A549 treated with AZD9567 at 1 μM for 4 hours (cell line): ENCODE measurements around the gene ALKBH8. TPM values are rescaled to one million over a fixed set of nuclear protein-coding genes. Genes with fewer than 3 reads are reported as not detected.

ENCODE experiments used
- total RNA-seq: library from RNA; stranded (reverse); fragments of 200-300 nt; extraction: Qiagen RNA extraction; gene quantifications from 5 replicates; pipeline ENCODE4 v1.2.3, GENCODE V29; 2022; ENCODE audit not compliant: insufficient read depth

The ALKBH8 gene, protein sequence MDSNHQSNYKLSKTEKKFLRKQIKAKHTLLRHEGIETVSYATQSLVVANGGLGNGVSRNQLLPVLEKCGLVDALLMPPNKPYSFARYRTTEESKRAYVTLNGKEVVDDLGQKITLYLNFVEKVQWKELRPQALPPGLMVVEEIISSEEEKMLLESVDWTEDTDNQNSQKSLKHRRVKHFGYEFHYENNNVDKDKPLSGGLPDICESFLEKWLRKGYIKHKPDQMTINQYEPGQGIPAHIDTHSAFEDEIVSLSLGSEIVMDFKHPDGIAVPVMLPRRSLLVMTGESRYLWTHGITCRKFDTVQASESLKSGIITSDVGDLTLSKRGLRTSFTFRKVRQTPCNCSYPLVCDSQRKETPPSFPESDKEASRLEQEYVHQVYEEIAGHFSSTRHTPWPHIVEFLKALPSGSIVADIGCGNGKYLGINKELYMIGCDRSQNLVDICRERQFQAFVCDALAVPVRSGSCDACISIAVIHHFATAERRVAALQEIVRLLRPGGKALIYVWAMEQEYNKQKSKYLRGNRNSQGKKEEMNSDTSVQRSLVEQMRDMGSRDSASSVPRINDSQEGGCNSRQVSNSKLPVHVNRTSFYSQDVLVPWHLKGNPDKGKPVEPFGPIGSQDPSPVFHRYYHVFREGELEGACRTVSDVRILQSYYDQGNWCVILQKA
- 5.4 to 14.5 TPM (median 6.2 TPM) in 5 replicates for total RNA-seq

DNA sequence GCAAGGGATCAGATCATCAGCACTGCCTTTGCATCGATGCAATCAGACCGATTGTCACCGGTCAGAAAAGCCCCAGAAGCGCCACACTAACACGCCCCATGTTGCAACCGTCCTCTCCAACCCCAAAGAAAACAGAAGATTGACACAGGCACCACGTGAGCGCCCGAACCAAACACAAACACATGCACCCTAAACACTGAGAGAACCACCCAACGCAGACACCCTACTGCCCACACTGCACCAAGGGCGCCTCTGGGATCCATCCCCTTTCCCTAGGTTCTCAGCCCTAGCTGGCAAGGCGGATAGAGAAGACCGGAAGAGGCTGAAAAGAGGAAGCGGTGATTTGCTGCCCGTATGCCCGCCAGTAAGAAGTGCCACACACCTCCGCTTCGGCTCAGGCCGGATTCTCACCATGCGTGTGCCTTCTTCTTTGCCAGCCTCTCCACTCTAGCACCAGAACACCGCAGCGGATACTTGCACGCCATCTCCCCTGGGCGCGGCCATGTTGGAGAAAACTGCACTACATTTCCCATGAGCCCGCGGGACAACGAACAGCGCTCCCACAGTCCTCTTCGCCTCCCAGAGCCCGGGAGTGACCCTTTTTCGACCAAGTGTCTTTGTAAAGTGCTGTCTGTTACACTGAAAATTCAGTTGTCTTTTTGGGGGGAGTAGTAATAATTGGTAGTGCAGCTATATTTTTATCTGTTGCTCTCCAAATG, at the start of gene ALKBH8:
Gene ALKBH8, minus strand, starts transcription at position 517 of the 719 bp plus-strand sequence. CDS start 4,842 bp downstream, outside the sequence.

GRCh38 chr11:107590460-107591377, 25.2 kb upstream of the ALKBH8 start, which contains the start of gene ELMOD1:
Gene ELMOD1 (plus strand): TSS chr11:107591147. CDS start chr11:107618190, 27,043 bp downstream.

GRCh38 chr11:107457558-107458271, 107.8 kb downstream of the ALKBH8 start, which contains the start of gene CWF19L2:
Gene CWF19L2 (minus strand): TSS chr11:107457825. CDS start chr11:107457816, 9 bp downstream.

Other genes with a start within 250 kb of the ALKBH8 start
- gene CWF19L2, start 107.9 kb downstream of the ALKBH8 start, total RNA-seq = 3.1 to 5.1 TPM (median 3.4 TPM) in 5 replicates
- gene ELMOD1, start 25.4 kb upstream of the ALKBH8 start, total RNA-seq = 0.13 to 0.19 TPM (median 0.14 TPM) in 4 of 5 replicates, not detected in the other
- 0.49 to 1.5 TPM (median 0.87 TPM) in 4 of 5 replicates, not detected in the other for gene SLN, start 146.3 kb upstream of the ALKBH8 start, total RNA-seq